ENCODE measurements around the gene MYLIP.

GRCh38 chr6:16079354-16079753 lies 49.5 kb upstream of the MYLIP start:
- TF ChIP-seq NFE2L2 (IDR thresholded peaks at IDR 0.05; ENCODE audit: low read depth, low read length) (no peak), CEBPB (IDR thresholded peaks at IDR 0.05; ENCODE audit: low read depth, low read length) (no peak), CTCF (conservative IDR thresholded peaks at IDR 0.05; ENCODE audit: low read depth, low read length) (no peak)
